H9 (cell line): ENCODE measurements around the gene ITPK1. TPM values are rescaled to one million over a fixed set of nuclear protein-coding genes. Genes with fewer than 3 reads are reported as not detected.

Experiments
- DNase-seq: peaks from one replicate; pipeline ENCODE4 v3.0.0-alpha.2; 2017
- H2AFZ ChIP-seq: one replicate; pipeline ENCODE4 v1.6.1; 2013; ENCODE audit warnings: mild to moderate bottlenecking, low read length, control low read depth, moderate library complexity
- H2AK5ac ChIP-seq: 2 replicates; pipeline ENCODE4 v1.6.1; 2013; ENCODE audit warnings: low read length, control low read depth, mixed read lengths; ENCODE audit not compliant: insufficient read length
- H2BK120ac ChIP-seq: one replicate; pipeline ENCODE4 v1.6.1; 2013; ENCODE audit warnings: low read depth, mild to moderate bottlenecking, low read length, control low read depth, inconsistent platforms; ENCODE audit not compliant: poor library complexity, severe bottlenecking
- H2BK12ac ChIP-seq: 2 replicates; pipeline ENCODE4 v1.6.1; 2013; ENCODE audit warnings: low read length, control low read depth, mixed read lengths, low read depth; ENCODE audit not compliant: insufficient read length
- H2BK15ac ChIP-seq: 2 replicates; pipeline ENCODE4 v1.6.1; 2013; ENCODE audit warnings: low read depth, low read length, control low read depth
- H2BK20ac ChIP-seq: one replicate; pipeline ENCODE4 v1.6.1; 2013; ENCODE audit warnings: low read depth, mild to moderate bottlenecking, low read length, control low read depth, inconsistent platforms; ENCODE audit not compliant: poor library complexity, severe bottlenecking
- H2BK5ac ChIP-seq: 2 replicates; pipeline ENCODE4 v1.6.1; 2013; ENCODE audit warnings: low read length, control low read depth, mixed read lengths; ENCODE audit not compliant: insufficient read length
- H3K14ac ChIP-seq: 2 replicates; pipeline ENCODE4 v1.6.1; 2013; ENCODE audit warnings: low read length, control low read depth; ENCODE audit not compliant: insufficient read depth
- H3K18ac ChIP-seq: 2 replicates; pipeline ENCODE4 v1.6.1; 2013; ENCODE audit warnings: low read depth, mild to moderate bottlenecking, mixed read lengths, low read length, control low read depth; ENCODE audit not compliant: insufficient read length
- H3K23ac ChIP-seq: 2 replicates; pipeline ENCODE4 v1.6.1; 2013; ENCODE audit warnings: low read length, control low read depth, mixed read lengths, low read depth; ENCODE audit not compliant: insufficient read length
- H3K23me2 ChIP-seq: 2 replicates; pipeline ENCODE4 v1.6.1; 2013; ENCODE audit warnings: low read depth, mild to moderate bottlenecking, mixed read lengths, low read length, control low read depth; ENCODE audit not compliant: insufficient read length, poor library complexity, severe bottlenecking
- H3K27ac ChIP-seq: 2 replicates; pipeline ENCODE4 v1.5.1; 2013; ENCODE audit warnings: low read length, control low read depth, mixed read lengths, low read depth; ENCODE audit not compliant: insufficient read length
- H3K27me3 ChIP-seq: 2 replicates; pipeline ENCODE4 v1.6.1; 2013; ENCODE audit warnings: low read length, control low read depth, inconsistent platforms; ENCODE audit not compliant: insufficient read depth
- H3K4ac ChIP-seq: 2 replicates; pipeline ENCODE4 v1.6.1; 2013; ENCODE audit warnings: low read depth, mild to moderate bottlenecking, control low read depth, inconsistent platforms, low read length, moderate library complexity
- H3K4me1 ChIP-seq: 2 replicates; pipeline ENCODE4 v1.6.1; 2013; ENCODE audit warnings: low read length, control low read depth, inconsistent platforms; ENCODE audit not compliant: insufficient read depth
- H3K4me2 ChIP-seq: 2 replicates; pipeline ENCODE4 v1.6.1; 2013; ENCODE audit warnings: low read length, control low read depth, mixed read lengths; ENCODE audit not compliant: insufficient read length, insufficient read depth
- H3K56ac ChIP-seq: 2 replicates; pipeline ENCODE4 v1.6.1; 2013; ENCODE audit warnings: low read depth, mild to moderate bottlenecking, mixed read lengths, low read length, control low read depth; ENCODE audit not compliant: insufficient read length
- H3K79me1 ChIP-seq: 2 replicates; pipeline ENCODE4 v1.6.1; 2013; ENCODE audit warnings: low read depth, mild to moderate bottlenecking, moderate library complexity, low read length, control low read depth, inconsistent platforms; ENCODE audit not compliant: insufficient read depth, poor library complexity, severe bottlenecking
- H3K79me2 ChIP-seq: 2 replicates; pipeline ENCODE4 v1.6.1; 2013; ENCODE audit warnings: low read length, control low read depth, inconsistent platforms; ENCODE audit not compliant: insufficient read depth
- H3K9ac ChIP-seq: 2 replicates; pipeline ENCODE4 v1.6.1; 2013; ENCODE audit warnings: low read length, control low read depth, mixed read lengths; ENCODE audit not compliant: insufficient read length; ENCODE audit errors: extremely low read depth
- H3K9me3 ChIP-seq: one replicate; pipeline ENCODE4 v1.6.1; 2013; ENCODE audit warnings: low read depth, low read length, inconsistent platforms; ENCODE audit not compliant: control insufficient read depth
- H3T11ph ChIP-seq: one replicate; pipeline ENCODE4 v1.6.1; 2013; ENCODE audit warnings: mild to moderate bottlenecking, low read length, control low read depth, inconsistent platforms
- H4K20me1 ChIP-seq: one replicate; pipeline ENCODE4 v1.6.1; 2013; ENCODE audit not compliant: control insufficient read depth, insufficient read length, insufficient read depth
- H4K5ac ChIP-seq: 2 replicates; pipeline ENCODE4 v1.6.1; 2013; ENCODE audit warnings: low read depth, mild to moderate bottlenecking, mixed read lengths, low read length, control low read depth; ENCODE audit not compliant: insufficient read length
- H4K8ac ChIP-seq: replicated peaks from 2 replicates; pipeline ENCODE4 v1.6.1; 2013; ENCODE audit warnings: low read length, control low read depth, mixed read lengths, low read depth; ENCODE audit not compliant: insufficient read length
- H4K91ac ChIP-seq: 2 replicates; pipeline ENCODE4 v1.6.1; 2013; ENCODE audit warnings: low read depth, mild to moderate bottlenecking, moderate library complexity, mixed read lengths, low read length, control low read depth; ENCODE audit not compliant: insufficient read length
- H3K27ac Mint-ChIP-seq, 3 experiments: 2 replicates in 2 of 3; 3 replicates in 1 of 3; pipeline ENCODE4 v1.8.0; 2020 to 2021; ENCODE audit warnings: mixed read lengths in 3 of 3, mild to moderate bottlenecking in 1 of 3, moderate library complexity in 1 of 3
- H3K27me3 Mint-ChIP-seq: 2 replicates; pipeline ENCODE4 v1.8.0; 2021; ENCODE audit warnings: low read depth, mild to moderate bottlenecking, moderate library complexity, mixed read lengths
- H3K36me3 Mint-ChIP-seq, 3 experiments: 2 replicates in 2 of 3; 3 replicates in 1 of 3; pipeline ENCODE4 v1.8.0; 2020 to 2021; ENCODE audit warnings: low read depth in 3 of 3, mixed read lengths in 3 of 3; ENCODE audit not compliant: insufficient read depth in 1 of 3
- H3K4me1 Mint-ChIP-seq, 2 experiments: 2 replicates each; pipeline ENCODE4 v1.8.0; 2020; ENCODE audit warnings: mixed read lengths in 2 of 2
- H3K4me3 Mint-ChIP-seq, 2 experiments: 2 replicates in 1 of 2; 3 replicates in 1 of 2; pipeline ENCODE4 v1.8.0; 2020 to 2021; ENCODE audit warnings: mild to moderate bottlenecking in 2 of 2, mixed read lengths in 2 of 2, moderate library complexity in 1 of 2
- H3K9me3 Mint-ChIP-seq, 2 experiments: 2 replicates in 1 of 2; 3 replicates in 1 of 2; pipeline ENCODE4 v1.8.0; 2020; ENCODE audit warnings: mild to moderate bottlenecking in 2 of 2, mixed read lengths in 2 of 2, moderate library complexity in 1 of 2
- CTCF ChIP-seq: fragments of 200-600 bp; sonication (generic); conservative IDR thresholded peaks from 3 replicates; pipeline ENCODE4 v1.8.0; 2021; ENCODE audit warnings: antibody characterized with exemption, mild to moderate bottlenecking
- WGBS: extraction: QIAGEN DNeasy Blood & Tissue Kit; methylation state at CpG from one replicate; pipeline ENCODE4 v1.1.7; 2013; ENCODE audit warnings: missing lambda C conversion rate, low lambda C conversion rate, mixed read lengths; ENCODE audit not compliant: insufficient read length; ENCODE audit errors: extremely low coverage; 5-methylcytosine and 5-hydroxymethylcytosine counted together
- total RNA-seq: library from RNA; stranded (reverse); gene quantifications from 2 replicates; pipeline ENCODE4 v1.2.1, GENCODE V29; 2021

ITPK1 gene
- total RNA-seq, 1 experiment from 2014 or later, result 92.7 TPM

GRCh38 chr14:93057586-93058280 is 58.0 kb downstream of the ITPK1 start:
- Histone ChIP-seq H2BK5ac (no peak overlapping the region), H3K14ac (no peak overlapping the region; the same call in 1 of the 2 replicates), H3K23ac (no peak overlapping the region), H3K23me2 (no peaks in the 10 kb centered on the region), H2BK15ac (no peak overlapping the region), H4K5ac (no peak overlapping the region), H3K4me2 (no peak overlapping the region), H3K18ac (no peak overlapping the region), H3T11ph (no peak overlapping the region), H2AFZ (no peak overlapping the region), H3K27me3 (no peaks in the 10 kb centered on the region), H2BK12ac (no peak overlapping the region), H3K4ac (no peak overlapping the region), H3K9me3 (no peaks in the 10 kb centered on the region), H3K56ac (no peak overlapping the region), H4K91ac (no peak overlapping the region), H4K8ac (no peak overlapping the region), H2BK20ac (no peak overlapping the region), H3K4me1 (peaks cover 2% of the 10 kb centered on the region), H4K20me1 (peaks cover 2% of the 10 kb centered on the region), H2BK120ac (no peak overlapping the region), H3K79me2 (no peaks in the 10 kb centered on the region), H3K79me1 (no peaks in the 10 kb centered on the region), H3K9ac (no peak overlapping the region), H3K27ac (no peak overlapping the region), H2AK5ac (no peak overlapping the region)
- Mint-ChIP-seq H3K4me3 (no peak overlapping the region), H3K36me3 (peaks cover 7 to 13% (median 8%) of the 10 kb centered on the region in 3 experiments; a peak in 4 of 7 replicates), H3K27ac (peak overlapping the region; percentile 39 to 83 (median 76); a peak in 5 of 7 replicates), H3K9me3 (no peaks in the 10 kb centered on the region), H3K27me3 (no peaks in the 10 kb centered on the region), H3K4me1 (peaks cover 48 to 56% of the 10 kb centered on the region in 2 experiments)
- DNase-seq, result no peak
- no CpG with 5 or more reads among the region's 14 CpGs for WGBS
- TF ChIP-seq CTCF, result no peak
